ENCODE measurements around the gene DHRSX. TPM values are rescaled to one million over a fixed set of nuclear protein-coding genes. Genes with fewer than 3 reads are reported as not detected.

Gene DHRSX
- total and polyA plus RNA-seq, 3 donors from 2014 or later = 15.3 to 31.3 (median 29.2) TPM

- H3K4me3 ChIP-seq = no peak overlapping the region
- no peaks in the 10 kb centered on the region for H3K27me3 ChIP-seq
- WGBS, 2 donors = 75 to 91% methylated on average over 6 to 7 of the region's 7 CpGs
- no peak for DNase-seq
- H3K9me3 ChIP-seq = no peaks in the 10 kb centered on the region
- intact Hi-C loops (cut with DNase I; ENCODE audit: low total_unique reads) = no loop called here
- H3K27ac ChIP-seq = no peak overlapping the region
- H3K4me1 ChIP-seq = no peaks in the 10 kb centered on the region
- no peak for TF ChIP-seq CTCF (IDR thresholded peaks at IDR 0.05)
- TF ChIP-seq POLR2A (IDR thresholded peaks at IDR 0.05) = no peak
- no peaks in the 10 kb centered on the region for H3K36me3 ChIP-seq (ENCODE audit: low read depth, missing control alignments)
Measured at GRCh38 chrX:2402361-2402690, 98.5 kb downstream of the DHRSX start.

GRCh38 chrX:2401590-2402360 lies 99.0 kb downstream of the DHRSX start:
- Histone ChIP-seq H3K4me3 (no peak overlapping the region), H3K9me3 (no peaks in the 10 kb centered on the region), H3K4me1 (no peaks in the 10 kb centered on the region), H3K36me3 (ENCODE audit: low read depth, missing control alignments) (no peaks in the 10 kb centered on the region), H3K27ac (no peak overlapping the region), H3K27me3 (no peaks in the 10 kb centered on the region)
- DNase-seq = peak; percentile 47
- intact Hi-C loops (cut with DNase I; ENCODE audit: low total_unique reads) = no loop called here
- TF ChIP-seq CTCF (IDR thresholded peaks at IDR 0.05) = no peak
- TF ChIP-seq POLR2A (IDR thresholded peaks at IDR 0.05) = no peak
- WGBS, 2 donors = 74 to 78% methylated on average over 21 of the region's 21 CpGs

- TF ChIP-seq CTCF (IDR thresholded peaks at IDR 0.05) (no peak), POLR2A (IDR thresholded peaks at IDR 0.05) (no peak)
- H3K36me3 ChIP-seq (ENCODE audit: low read depth, missing control alignments) = no peaks in the 10 kb centered on the region
- H3K27ac ChIP-seq = no peak overlapping the region
- H3K9me3 ChIP-seq = no peaks in the 10 kb centered on the region
- intact Hi-C loops (cut with DNase I; ENCODE audit: low total_unique reads) = no loop called here
- no peaks in the 10 kb centered on the region for H3K27me3 ChIP-seq
- H3K4me1 ChIP-seq = no peaks in the 10 kb centered on the region
- DNase-seq = no peak
- WGBS, 2 donors = 83 to 85% methylated on average over 9 of the region's 9 CpGs
- no peak overlapping the region for H3K4me3 ChIP-seq
Measured at GRCh38 chrX:2401201-2401589, 99.6 kb downstream of the DHRSX start.

- Histone ChIP-seq H3K4me1 (no peaks in the 10 kb centered on the region), H3K27me3 (no peaks in the 10 kb centered on the region), H3K4me3 (no peak overlapping the region), H3K36me3 (ENCODE audit: low read depth, missing control alignments) (no peaks in the 10 kb centered on the region), H3K9me3 (no peaks in the 10 kb centered on the region), H3K27ac (no peak overlapping the region)
- WGBS, 2 donors = 92 to 95% methylated on average over 14 of the region's 14 CpGs
- intact Hi-C loops (cut with DNase I; ENCODE audit: low total_unique reads) = no loop called here
- TF ChIP-seq CTCF (IDR thresholded peaks at IDR 0.05) (no peak), POLR2A (IDR thresholded peaks at IDR 0.05) (no peak)
- no peak for DNase-seq
Measured at GRCh38 chrX:2398064-2398656, 102.6 kb downstream of the DHRSX start.

All from testis (tissue), 3 donors.